Stimulated activated CD4-positive, alpha-beta T cell treated with anti-CD3 and anti-CD28 coated beads, Interleukin-1b, Interleukin-23, amount 100 ng/mL, for 24 hours (primary cell): ENCODE data around the gene PRKN.

Source experiments
- DNase-seq, 4 experiments: peaks; one replicate each; pipeline ENCODE4 v3.0.0-alpha.2; 2020; ENCODE audit warnings: low read depth in 4 of 4, low spot score in 1 of 4

Gene PRKN

GRCh38 chr6:161440299-161440698 is 1287.3 kb downstream of the PRKN start:
- no peak for DNase-seq

GRCh38 chr6:161439093-161439492 is 1288.5 kb downstream of the PRKN start:
- no peak for DNase-seq

- DNase-seq, result no peak
These were observed 1289.0 kb downstream of the PRKN start for GRCh38 chr6:161438430-161439030.

GRCh38 chr6:161437851-161438250 is 1289.7 kb downstream of the PRKN start:
- no peak for DNase-seq

GRCh38 chr6:161436106-161436876 is 1291.3 kb downstream of the PRKN start:
- no peak for DNase-seq

GRCh38 chr6:161435748-161436070 is 1291.9 kb downstream of the PRKN start:
- no peak for DNase-seq

GRCh38 chr6:161434921-161435747 is 1292.4 kb downstream of the PRKN start:
- no peak for DNase-seq

- DNase-seq, result no peak
These were observed 1293.2 kb downstream of the PRKN start for GRCh38 chr6:161434350-161434749.

- DNase-seq, result no peak
These were observed 1295.0 kb downstream of the PRKN start for GRCh38 chr6:161432546-161432945.

GRCh38 chr6:161429921-161430490 is 1297.6 kb downstream of the PRKN start:
- no peak for DNase-seq

- DNase-seq, result no peak
These were observed 1303.1 kb downstream of the PRKN start for GRCh38 chr6:161424421-161424820.

GRCh38 chr6:161422710-161423680 is 1304.6 kb downstream of the PRKN start:
- no peak for DNase-seq

GRCh38 chr6:161418463-161418945 is 1309.1 kb downstream of the PRKN start:
- peak in 1 of 4 experiments; percentile 3 for DNase-seq

- no peak for DNase-seq
These were observed 1309.7 kb downstream of the PRKN start for GRCh38 chr6:161417717-161418462.

- no peak for DNase-seq
These were observed 1312.2 kb downstream of the PRKN start for GRCh38 chr6:161415302-161415855.

GRCh38 chr6:161414707-161415106 is 1312.9 kb downstream of the PRKN start:
- DNase-seq, result no peak

GRCh38 chr6:161414180-161414579 is 1313.4 kb downstream of the PRKN start:
- no peak for DNase-seq

- no peak for DNase-seq
These were observed 1314.2 kb downstream of the PRKN start for GRCh38 chr6:161413355-161413771.

- DNase-seq, result no peak
These were observed 1314.8 kb downstream of the PRKN start for GRCh38 chr6:161412795-161413194.
